Measurements from ENCODE around the gene OSMR.
"Not testable (repeated sequence)": the region's sequence is repeated elsewhere in the genome, so short reads cannot be mapped to it uniquely, and the experiment has no call there.

OSMR gene

DNA sequence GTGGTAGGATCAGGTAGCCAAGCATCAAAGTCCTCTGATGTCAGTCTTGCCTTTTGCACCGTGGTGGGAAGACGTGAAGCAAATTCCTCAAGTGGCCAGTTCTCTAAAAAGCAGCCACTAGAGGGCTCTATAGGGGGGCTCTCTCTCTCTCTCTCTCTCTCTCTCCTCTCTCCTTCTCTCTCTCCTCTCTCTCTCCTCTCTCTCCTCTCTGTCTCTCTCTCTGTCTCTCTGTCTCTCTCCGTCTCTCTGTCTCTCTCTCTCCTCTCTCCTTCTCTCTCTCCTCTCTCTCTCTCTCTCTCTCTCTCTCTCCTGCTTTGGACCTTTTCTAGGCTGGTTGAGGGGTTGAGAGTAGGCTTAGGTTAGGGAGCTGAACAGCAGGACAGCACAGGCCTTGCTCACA, 13.9 kb upstream of the OSMR start:
- H3K27me3 ChIP-seq (ENCODE audit: control insufficient read depth, insufficient read depth, low read length), result no peaks in the 10 kb centered on the region
- no peak overlapping the region for H3K4me3 ChIP-seq (ENCODE audit: low read depth, low read length)
- no peaks in the 10 kb centered on the region for H3K4me1 ChIP-seq (ENCODE audit: control insufficient read depth, insufficient read depth, low read length)
- H3K9ac ChIP-seq (ENCODE audit: low read length), result no peak overlapping the region
- H3K9me3 ChIP-seq (ENCODE audit: control insufficient read depth, insufficient read depth, low read depth, low read length), result no peaks in the 10 kb centered on the region
- H3K36me3 ChIP-seq (ENCODE audit: control insufficient read depth, insufficient read depth, low read length), result no peaks in the 10 kb centered on the region
- no peak overlapping the region for H3K27ac ChIP-seq (ENCODE audit: low read depth, low read length)

GRCh38 chr5:38832810-38833209, 13.0 kb upstream of the OSMR start:
- H3K9ac ChIP-seq (ENCODE audit: low read length), result no peak overlapping the region
- no peaks in the 10 kb centered on the region for H3K36me3 ChIP-seq (ENCODE audit: control insufficient read depth, insufficient read depth, low read length)
- H3K9me3 ChIP-seq (ENCODE audit: control insufficient read depth, insufficient read depth, low read depth, low read length), result no peaks in the 10 kb centered on the region
- no peak overlapping the region for H3K27ac ChIP-seq (ENCODE audit: low read depth, low read length)
- H3K27me3 ChIP-seq (ENCODE audit: control insufficient read depth, insufficient read depth, low read length), result no peaks in the 10 kb centered on the region
- no peak overlapping the region for H3K4me3 ChIP-seq (ENCODE audit: low read depth, low read length)
- H3K4me1 ChIP-seq (ENCODE audit: control insufficient read depth, insufficient read depth, low read length), result no peaks in the 10 kb centered on the region

DNA sequence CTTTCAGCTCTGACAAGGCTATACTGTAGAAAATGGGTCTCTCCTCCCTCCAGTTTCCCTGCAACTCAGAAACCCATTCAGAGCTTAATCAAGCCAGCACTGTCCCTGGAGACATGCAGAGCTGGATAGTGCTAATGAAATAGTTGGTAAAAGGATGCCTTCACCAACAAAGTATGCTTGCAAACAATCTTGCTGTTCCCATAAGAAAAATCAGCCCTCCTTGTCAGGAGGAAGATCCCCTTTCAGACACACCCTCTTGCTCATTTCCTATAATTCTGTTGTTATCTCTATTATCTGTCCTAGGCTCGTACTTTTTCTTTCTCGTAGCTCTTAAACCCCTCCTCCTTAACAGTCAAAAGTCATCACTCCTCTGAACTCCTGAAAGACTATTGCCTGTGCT, 9.9 kb upstream of the OSMR start:
- H3K9ac ChIP-seq (ENCODE audit: low read length), result no peak overlapping the region

DNA sequence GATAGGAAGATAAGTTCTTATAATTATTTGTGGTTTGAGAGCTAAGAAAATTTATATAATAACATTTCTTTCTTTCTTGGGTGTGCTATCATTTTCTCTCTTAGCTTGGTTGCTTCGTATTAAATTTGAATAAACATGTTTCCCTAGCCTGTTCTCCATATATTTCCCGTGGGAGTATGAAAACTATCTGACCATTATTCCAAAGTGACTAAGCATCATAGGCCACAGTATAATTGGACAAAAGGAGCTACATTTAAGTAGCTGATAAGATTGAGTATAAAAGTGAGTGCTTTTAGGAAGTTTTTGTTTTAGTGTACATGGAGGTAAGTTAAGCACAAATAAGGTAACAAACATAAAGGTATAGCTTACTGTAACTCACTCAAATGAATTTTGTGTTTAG, 8.4 kb upstream of the OSMR start:
- H3K27me3 ChIP-seq (ENCODE audit: control insufficient read depth, insufficient read depth, low read length), result no peaks in the 10 kb centered on the region
- no peak overlapping the region for H3K9ac ChIP-seq (ENCODE audit: low read length)
- no peak overlapping the region for H3K27ac ChIP-seq (ENCODE audit: low read depth, low read length)
- no peaks in the 10 kb centered on the region for H3K4me1 ChIP-seq (ENCODE audit: control insufficient read depth, insufficient read depth, low read length)
- no peaks in the 10 kb centered on the region for H3K9me3 ChIP-seq (ENCODE audit: control insufficient read depth, insufficient read depth, low read depth, low read length)
- H3K36me3 ChIP-seq (ENCODE audit: control insufficient read depth, insufficient read depth, low read length), result no peaks in the 10 kb centered on the region
- no peak overlapping the region for H3K4me3 ChIP-seq (ENCODE audit: low read depth, low read length)

More for the DNA sequence above, 9.9 kb upstream of the OSMR start:
- H3K27me3 ChIP-seq (ENCODE audit: control insufficient read depth, insufficient read depth, low read length), result no peaks in the 10 kb centered on the region
- H3K4me1 ChIP-seq (ENCODE audit: control insufficient read depth, insufficient read depth, low read length), result no peaks in the 10 kb centered on the region
- H3K4me3 ChIP-seq (ENCODE audit: low read depth, low read length), result no peak overlapping the region
- H3K36me3 ChIP-seq (ENCODE audit: control insufficient read depth, insufficient read depth, low read length), result no peaks in the 10 kb centered on the region
- H3K27ac ChIP-seq (ENCODE audit: low read depth, low read length), result no peak overlapping the region
- no peaks in the 10 kb centered on the region for H3K9me3 ChIP-seq (ENCODE audit: control insufficient read depth, insufficient read depth, low read depth, low read length)

GRCh38 chr5:38837932-38838331, 7.9 kb upstream of the OSMR start:
- Histone ChIP-seq H3K27me3 (ENCODE audit: control insufficient read depth, insufficient read depth, low read length) (no peaks in the 10 kb centered on the region), H3K4me3 (ENCODE audit: low read depth, low read length) (no peak overlapping the region), H3K27ac (ENCODE audit: low read depth, low read length) (no peak overlapping the region), H3K36me3 (ENCODE audit: control insufficient read depth, insufficient read depth, low read length) (no peaks in the 10 kb centered on the region), H3K4me1 (ENCODE audit: control insufficient read depth, insufficient read depth, low read length) (no peaks in the 10 kb centered on the region), H3K9ac (ENCODE audit: low read length) (no peak overlapping the region), H3K9me3 (ENCODE audit: control insufficient read depth, insufficient read depth, low read depth, low read length) (no peaks in the 10 kb centered on the region)

DNA sequence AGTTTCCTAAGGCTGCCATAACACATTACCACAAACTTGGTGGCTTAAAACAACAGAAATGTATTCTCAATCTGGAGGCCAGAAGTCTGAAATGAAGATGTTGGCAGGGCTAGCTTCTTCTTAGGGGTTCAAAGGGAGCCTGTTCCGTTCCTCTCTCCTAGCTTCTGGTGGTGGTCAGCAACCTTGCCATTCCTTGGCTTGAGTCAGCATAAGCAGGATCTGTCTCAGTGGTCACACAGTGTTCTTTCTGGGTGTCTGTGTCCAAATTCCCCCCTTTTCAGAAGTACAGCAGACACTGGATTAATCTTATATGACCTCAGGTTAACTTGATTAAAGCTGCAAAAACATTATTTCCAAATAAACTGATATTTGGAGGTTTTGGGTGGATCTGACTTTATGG, 2.1 kb upstream of the OSMR start:
- H3K27me3 ChIP-seq (ENCODE audit: control insufficient read depth, insufficient read depth, low read length), result peaks cover 42% of the 10 kb centered on the region
- H3K4me1 ChIP-seq (ENCODE audit: control insufficient read depth, insufficient read depth, low read length), result no peaks in the 10 kb centered on the region
- no peaks in the 10 kb centered on the region for H3K9me3 ChIP-seq (ENCODE audit: control insufficient read depth, insufficient read depth, low read depth, low read length)
- no peak overlapping the region for H3K4me3 ChIP-seq (ENCODE audit: low read depth, low read length)
- H3K36me3 ChIP-seq (ENCODE audit: control insufficient read depth, insufficient read depth, low read length), result no peaks in the 10 kb centered on the region
- no peak overlapping the region for H3K9ac ChIP-seq (ENCODE audit: low read length)
- no peak overlapping the region for H3K27ac ChIP-seq (ENCODE audit: low read depth, low read length)

DNA sequence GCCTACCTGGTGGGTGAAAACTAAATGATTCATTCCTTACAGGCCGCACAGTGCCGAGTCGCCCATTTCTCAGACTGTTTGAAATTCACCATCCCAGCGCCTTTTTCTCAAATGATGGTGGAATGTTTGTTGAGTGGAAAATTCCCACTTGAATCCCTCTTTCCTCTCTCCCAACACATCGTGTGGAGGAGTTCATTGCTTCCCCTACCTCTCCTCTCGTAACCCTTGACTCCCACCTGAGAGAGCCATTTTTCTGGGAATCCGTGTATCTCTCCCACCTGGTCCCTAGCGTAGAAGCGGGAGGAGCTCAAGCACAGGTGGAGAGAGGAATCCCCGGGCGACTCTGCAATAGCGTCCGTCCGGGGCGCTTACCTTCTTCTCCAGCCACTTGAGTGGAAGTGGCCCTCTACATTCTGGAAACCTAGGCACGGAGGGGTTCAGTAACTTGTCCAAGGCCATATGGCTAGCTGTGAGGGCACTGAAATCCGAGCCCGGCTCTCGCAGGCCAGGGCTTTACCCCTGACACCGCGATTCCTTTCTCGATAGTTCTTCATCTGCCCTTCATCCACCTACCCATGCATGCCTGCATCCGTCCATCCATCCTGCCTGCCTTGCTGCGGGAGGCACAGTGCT, 683 bp downstream of the OSMR start:
- Histone ChIP-seq H3K27me3 (ENCODE audit: control insufficient read depth, insufficient read depth, low read length) (peaks cover 42% of the 10 kb centered on the region), H3K36me3 (ENCODE audit: control insufficient read depth, insufficient read depth, low read length) (no peaks in the 10 kb centered on the region), H3K9me3 (ENCODE audit: control insufficient read depth, insufficient read depth, low read depth, low read length) (peaks cover under 1% of the 10 kb centered on the region; the same call in 1 of the 2 replicates), H3K4me1 (ENCODE audit: control insufficient read depth, insufficient read depth, low read length) (no peaks in the 10 kb centered on the region), H3K4me3 (ENCODE audit: low read depth, low read length) (peak overlapping the region; percentile 59), H3K9ac (ENCODE audit: low read length) (no peak overlapping the region), H3K27ac (ENCODE audit: low read depth, low read length) (no peak overlapping the region)

- Histone ChIP-seq H3K4me1 (ENCODE audit: control insufficient read depth, insufficient read depth, low read length) (no peaks in the 10 kb centered on the region), H3K36me3 (ENCODE audit: control insufficient read depth, insufficient read depth, low read length) (no peaks in the 10 kb centered on the region), H3K9me3 (ENCODE audit: control insufficient read depth, insufficient read depth, low read depth, low read length) (peaks cover 8% of the 10 kb centered on the region; the same call in 1 of the 2 replicates), H3K27me3 (ENCODE audit: control insufficient read depth, insufficient read depth, low read length) (peaks cover 42% of the 10 kb centered on the region), H3K27ac (ENCODE audit: low read depth, low read length) (no peak overlapping the region), H3K4me3 (ENCODE audit: low read depth, low read length) (no peak overlapping the region), H3K9ac (ENCODE audit: low read length) (no peak overlapping the region)
These were observed 1.9 kb downstream of the OSMR start for GRCh38 chr5:38847559-38848347.

DNA sequence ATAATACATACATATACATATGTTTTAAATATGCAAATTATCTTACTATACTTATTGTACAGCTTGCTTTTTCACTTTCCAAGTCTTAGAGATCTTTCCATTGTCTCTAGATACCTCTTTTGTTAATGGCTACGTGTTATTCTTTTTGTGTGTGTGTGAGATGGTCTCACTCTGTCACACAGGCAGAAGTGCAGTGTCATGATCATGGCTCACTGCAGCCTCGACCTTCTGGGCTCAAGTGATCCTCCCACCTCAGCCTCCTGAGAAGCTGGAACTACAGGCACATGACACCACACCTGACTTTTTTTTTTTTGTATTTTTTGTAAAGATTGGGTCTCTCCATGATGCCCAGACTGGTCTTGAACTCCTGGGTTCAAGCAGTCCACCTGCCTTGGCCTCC, 2.8 kb downstream of the OSMR start:
- H3K4me3 ChIP-seq (ENCODE audit: low read depth, low read length), result no peak overlapping the region

DNA sequence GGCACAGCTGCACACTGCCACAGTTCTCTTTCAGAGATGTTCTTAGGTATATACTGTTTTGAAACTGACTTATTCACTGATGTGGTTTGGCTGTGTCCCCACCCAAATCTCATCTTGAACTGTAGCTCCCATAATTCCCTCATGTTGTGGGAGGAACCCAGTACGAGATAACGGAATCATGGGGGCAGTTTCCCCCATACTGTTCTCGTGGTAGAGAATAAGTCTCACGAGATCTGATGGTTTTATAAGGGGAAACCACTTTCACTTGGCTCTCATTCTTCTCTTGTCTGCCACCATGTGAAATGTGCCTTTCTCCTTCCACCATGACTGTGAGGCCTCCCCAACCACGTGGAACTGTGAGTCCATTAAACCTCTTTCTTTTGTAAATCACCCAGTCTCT, 5.8 kb downstream of the OSMR start:
- H3K4me3 ChIP-seq (ENCODE audit: low read depth, low read length); H3K27ac ChIP-seq (ENCODE audit: low read depth, low read length); H3K9ac ChIP-seq (ENCODE audit: low read length); H3K9me3 ChIP-seq (ENCODE audit: control insufficient read depth, insufficient read depth, low read depth, low read length); H3K4me1 ChIP-seq (ENCODE audit: control insufficient read depth, insufficient read depth, low read length); H3K36me3 ChIP-seq (ENCODE audit: control insufficient read depth, insufficient read depth, low read length): not testable (repeated sequence)
- peaks cover 20% of the 10 kb centered on the region for H3K27me3 ChIP-seq (ENCODE audit: control insufficient read depth, insufficient read depth, low read length)

More for the DNA sequence above, 2.8 kb downstream of the OSMR start:
- Histone ChIP-seq H3K9me3 (ENCODE audit: control insufficient read depth, insufficient read depth, low read depth, low read length) (peaks cover 8% of the 10 kb centered on the region; the same call in 1 of the 2 replicates), H3K36me3 (ENCODE audit: control insufficient read depth, insufficient read depth, low read length) (no peaks in the 10 kb centered on the region), H3K4me1 (ENCODE audit: control insufficient read depth, insufficient read depth, low read length) (no peaks in the 10 kb centered on the region), H3K27ac (ENCODE audit: low read depth, low read length) (no peak overlapping the region), H3K27me3 (ENCODE audit: control insufficient read depth, insufficient read depth, low read length) (peaks cover 42% of the 10 kb centered on the region), H3K9ac (ENCODE audit: low read length) (no peak overlapping the region)

DNA sequence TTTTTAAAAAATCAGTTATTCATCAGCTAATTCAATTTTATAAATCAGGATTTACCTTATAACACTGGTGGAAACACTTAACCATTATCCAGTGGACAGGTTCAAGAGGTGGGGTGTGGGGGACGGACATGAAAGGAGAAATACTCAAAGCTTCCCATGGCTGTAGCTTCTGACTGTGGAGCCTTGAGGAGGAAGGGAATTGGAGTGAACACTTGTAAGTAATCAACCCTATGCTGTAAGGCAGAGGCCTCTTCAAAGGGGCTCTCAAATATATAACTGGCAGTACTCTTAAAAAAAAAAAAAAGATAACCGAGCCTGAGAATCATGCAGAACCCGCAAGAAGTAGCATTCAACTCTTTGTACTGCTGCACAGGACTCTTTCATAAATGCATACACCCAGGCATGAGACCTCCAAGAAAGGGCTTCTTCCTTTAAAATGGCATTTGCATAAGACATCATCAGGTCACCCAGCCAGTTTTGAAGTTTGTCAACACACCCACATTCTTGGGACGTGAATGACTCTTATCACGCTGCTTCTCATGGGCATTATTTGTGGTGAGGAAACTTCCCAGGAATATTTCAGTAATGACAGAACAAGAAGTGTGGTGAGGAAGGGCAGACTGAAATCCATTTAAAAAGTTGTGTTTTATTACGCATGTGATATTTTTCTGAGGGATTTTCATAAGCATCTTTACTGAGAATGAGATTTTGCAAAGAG, 8.1 kb downstream of the OSMR start:
- Histone ChIP-seq H3K4me1 (ENCODE audit: control insufficient read depth, insufficient read depth, low read length) (no peaks in the 10 kb centered on the region), H3K9ac (ENCODE audit: low read length) (no peak overlapping the region), H3K4me3 (ENCODE audit: low read depth, low read length) (no peak overlapping the region), H3K36me3 (ENCODE audit: control insufficient read depth, insufficient read depth, low read length) (no peaks in the 10 kb centered on the region), H3K27ac (ENCODE audit: low read depth, low read length) (no peak overlapping the region), H3K27me3 (ENCODE audit: control insufficient read depth, insufficient read depth, low read length) (no peaks in the 10 kb centered on the region; the same call in 1 of the 2 replicates), H3K9me3 (ENCODE audit: control insufficient read depth, insufficient read depth, low read depth, low read length) (peaks cover 8% of the 10 kb centered on the region; the same call in 1 of the 2 replicates)
